Measurements from ENCODE around the gene CALB2.
A peak's percentile ranks its signal among the peaks of the same experiment; 100 is the strongest.

CALB2 gene

GRCh38 chr16:71364133-71364681 is 5.7 kb downstream of the CALB2 start:
- TF ChIP-seq, protein P1, sequence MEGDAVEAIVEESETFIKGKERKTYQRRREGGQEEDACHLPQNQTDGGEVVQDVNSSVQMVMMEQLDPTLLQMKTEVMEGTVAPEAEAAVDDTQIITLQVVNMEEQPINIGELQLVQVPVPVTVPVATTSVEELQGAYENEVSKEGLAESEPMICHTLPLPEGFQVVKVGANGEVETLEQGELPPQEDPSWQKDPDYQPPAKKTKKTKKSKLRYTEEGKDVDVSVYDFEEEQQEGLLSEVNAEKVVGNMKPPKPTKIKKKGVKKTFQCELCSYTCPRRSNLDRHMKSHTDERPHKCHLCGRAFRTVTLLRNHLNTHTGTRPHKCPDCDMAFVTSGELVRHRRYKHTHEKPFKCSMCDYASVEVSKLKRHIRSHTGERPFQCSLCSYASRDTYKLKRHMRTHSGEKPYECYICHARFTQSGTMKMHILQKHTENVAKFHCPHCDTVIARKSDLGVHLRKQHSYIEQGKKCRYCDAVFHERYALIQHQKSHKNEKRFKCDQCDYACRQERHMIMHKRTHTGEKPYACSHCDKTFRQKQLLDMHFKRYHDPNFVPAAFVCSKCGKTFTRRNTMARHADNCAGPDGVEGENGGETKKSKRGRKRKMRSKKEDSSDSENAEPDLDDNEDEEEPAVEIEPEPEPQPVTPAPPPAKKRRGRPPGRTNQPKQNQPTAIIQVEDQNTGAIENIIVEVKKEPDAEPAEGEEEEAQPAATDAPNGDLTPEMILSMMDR (conservative IDR thresholded peaks at IDR 0.05): no peak
- TF ChIP-seq ZFX (IDR thresholded peaks at IDR 0.05): no peak
- H3K27ac ChIP-seq: no peak overlapping the region

- TF ChIP-seq, protein P1 (conservative IDR thresholded peaks at IDR 0.05): no peak
- TF ChIP-seq ZFX (IDR thresholded peaks at IDR 0.05): no peak
- H3K27ac ChIP-seq: no peak overlapping the region
Measured at GRCh38 chr16:71365021-71365420, 6.5 kb downstream of the CALB2 start.

DNA sequence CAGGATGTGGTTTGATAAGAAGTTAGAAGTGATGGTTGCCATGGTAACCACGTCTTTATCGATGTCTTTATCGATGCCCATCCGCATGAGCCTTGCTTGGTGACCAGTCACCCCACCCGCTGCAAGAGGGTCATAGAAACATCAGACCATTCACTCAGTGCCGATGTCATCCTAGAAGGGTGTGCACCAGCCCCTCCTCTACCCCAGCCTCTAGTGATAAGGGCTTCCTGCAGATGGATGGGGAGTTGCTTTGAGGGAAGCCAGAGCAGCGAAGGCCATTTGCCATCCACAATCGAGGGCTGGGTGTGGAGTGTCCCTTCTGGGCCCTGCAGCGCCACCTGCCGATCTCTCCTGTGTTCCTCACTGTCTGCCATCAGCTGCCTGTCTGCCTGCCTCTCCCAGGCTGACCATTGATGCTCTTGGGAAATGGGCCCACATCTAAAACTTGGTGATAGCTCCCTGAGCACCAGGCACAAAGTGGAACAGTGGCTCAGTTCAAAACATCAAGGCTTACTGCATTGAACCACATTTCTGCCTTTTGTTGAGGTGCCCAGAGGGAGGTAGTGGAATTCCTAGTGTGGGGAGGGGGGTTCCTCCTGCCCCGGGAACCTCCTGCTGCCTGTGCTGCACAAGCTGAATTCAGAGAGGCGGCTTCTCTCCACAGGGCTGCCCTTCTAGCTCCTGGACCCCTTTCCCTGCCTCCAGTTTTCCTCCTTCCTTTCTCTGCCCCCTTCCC is 8.9 kb downstream of the CALB2 start:
- H3K27ac ChIP-seq: no peak overlapping the region
- TF ChIP-seq ZFX (IDR thresholded peaks at IDR 0.05): no peak
- TF ChIP-seq, protein P1 (conservative IDR thresholded peaks at IDR 0.05): peak; percentile 79

DNA sequence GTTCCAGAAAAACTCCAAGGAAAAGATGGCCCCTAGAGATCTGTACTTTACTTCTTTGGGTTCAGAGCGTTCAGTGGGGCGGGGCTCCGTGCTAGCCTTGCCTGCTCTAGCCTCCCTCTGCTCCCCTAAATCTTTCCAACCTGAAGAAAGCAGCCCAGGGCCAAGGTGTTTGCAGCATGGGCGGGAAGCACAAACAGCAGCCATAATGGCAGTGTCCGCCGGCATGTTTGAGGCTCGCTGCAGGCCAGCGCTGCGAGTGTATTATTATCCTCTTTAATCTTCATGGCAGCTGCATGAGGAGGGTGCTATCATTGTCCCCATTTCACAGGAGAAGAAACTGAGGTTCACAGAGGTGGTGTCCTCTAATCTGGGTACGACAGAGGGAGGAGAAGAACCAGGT is 10.4 kb downstream of the CALB2 start:
- TF ChIP-seq, protein P1 (conservative IDR thresholded peaks at IDR 0.05): no peak
- no peak for TF ChIP-seq ZFX (IDR thresholded peaks at IDR 0.05)
- H3K27ac ChIP-seq: no peak overlapping the region

DNA sequence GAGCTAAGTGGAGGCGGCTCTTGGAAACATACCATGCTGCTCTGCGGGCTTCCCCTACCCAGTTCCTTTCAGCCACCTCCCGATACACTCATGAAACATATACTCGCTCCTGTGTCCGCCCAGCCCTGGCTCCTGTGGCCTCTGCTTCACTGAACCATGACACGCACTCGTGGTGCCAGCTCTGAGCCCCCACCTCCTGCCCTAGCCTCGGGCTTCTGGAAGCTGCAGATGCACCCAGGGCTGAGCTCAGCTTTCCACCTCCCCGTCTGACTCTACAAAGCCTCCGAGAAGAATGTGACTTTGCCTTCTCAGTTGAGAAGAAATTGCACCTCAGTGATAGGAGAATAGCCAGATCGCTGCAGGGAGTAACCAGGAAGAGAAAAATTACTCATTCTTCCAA is 11.0 kb downstream of the CALB2 start:
- TF ChIP-seq, protein P1 (conservative IDR thresholded peaks at IDR 0.05): no peak
- TF ChIP-seq ZFX (IDR thresholded peaks at IDR 0.05): no peak
- no peak overlapping the region for H3K27ac ChIP-seq

DNA sequence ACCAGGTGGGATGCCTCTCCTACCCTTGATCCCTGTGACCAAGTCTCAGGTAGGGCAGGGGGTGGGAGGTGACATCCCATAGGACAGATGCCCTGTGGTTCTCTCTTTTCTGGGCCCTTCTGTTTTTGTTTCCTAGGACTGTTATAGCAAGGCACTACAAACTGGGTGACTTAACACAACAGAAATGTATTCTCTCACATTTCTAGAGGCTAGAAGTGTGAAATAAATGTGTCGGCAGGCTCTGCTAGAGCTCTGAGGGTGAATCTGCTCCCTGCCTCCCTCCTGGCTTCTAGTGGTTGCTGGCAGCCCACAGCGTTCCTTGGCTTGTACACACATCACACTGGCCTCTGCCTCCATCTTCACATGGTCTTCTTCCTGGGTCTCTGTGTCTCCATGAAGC is 12.7 kb downstream of the CALB2 start:
- no peak overlapping the region for H3K27ac ChIP-seq
- no peak for TF ChIP-seq ZFX (IDR thresholded peaks at IDR 0.05)
- TF ChIP-seq, protein P1 (conservative IDR thresholded peaks at IDR 0.05): no peak

- no peak for TF ChIP-seq ZFX (IDR thresholded peaks at IDR 0.05)
- TF ChIP-seq, protein P1 (conservative IDR thresholded peaks at IDR 0.05): no peak
- H3K27ac ChIP-seq: no peak overlapping the region
Measured at GRCh38 chr16:71373073-71373472, 14.6 kb downstream of the CALB2 start.

All from C4-2B (cell line).